Measurements from ENCODE around the gene ARHGEF11.

ARHGEF11 gene

DNA sequence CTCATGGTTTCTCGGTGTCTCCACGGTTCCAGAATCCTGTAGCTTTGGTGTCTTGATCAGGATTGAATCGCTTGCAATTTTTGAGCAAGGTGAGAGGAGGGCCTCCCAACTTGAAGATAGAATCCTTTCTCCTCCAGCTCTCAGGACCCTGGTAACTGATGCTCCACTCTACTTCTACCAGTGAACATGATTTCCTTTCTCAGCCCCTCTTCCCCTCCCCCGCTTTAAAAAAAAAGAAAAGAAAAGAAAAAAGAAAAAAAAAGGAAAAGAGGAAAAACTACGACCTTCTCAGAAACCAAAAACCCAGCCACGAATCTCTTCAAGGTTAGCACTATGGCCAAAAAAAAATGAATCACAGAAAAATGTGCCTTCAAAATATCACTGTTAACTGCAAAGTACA, 1.2 kb downstream of the ARHGEF11 start:
- no peak for FAIRE-seq

DNA sequence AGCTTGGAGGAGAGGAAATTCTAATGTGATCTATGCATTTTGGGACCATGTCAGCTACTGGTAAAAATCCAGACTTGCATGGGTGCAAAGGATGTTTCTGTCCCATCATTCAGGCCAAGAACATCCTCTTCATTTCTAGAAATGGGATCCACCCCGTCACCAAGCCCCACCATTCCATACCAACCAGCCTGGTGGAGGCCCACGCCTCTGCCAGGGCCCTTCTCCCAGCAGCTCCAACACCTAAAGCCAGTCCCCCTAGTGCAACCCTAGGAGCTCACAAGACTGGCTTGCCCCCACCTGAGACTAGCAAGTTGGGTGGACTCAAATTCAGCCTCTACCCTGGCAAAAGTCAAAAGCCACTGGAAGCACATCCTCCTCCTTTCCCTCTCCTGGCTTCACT, 1.9 kb downstream of the ARHGEF11 start:
- no peak for FAIRE-seq

DNA sequence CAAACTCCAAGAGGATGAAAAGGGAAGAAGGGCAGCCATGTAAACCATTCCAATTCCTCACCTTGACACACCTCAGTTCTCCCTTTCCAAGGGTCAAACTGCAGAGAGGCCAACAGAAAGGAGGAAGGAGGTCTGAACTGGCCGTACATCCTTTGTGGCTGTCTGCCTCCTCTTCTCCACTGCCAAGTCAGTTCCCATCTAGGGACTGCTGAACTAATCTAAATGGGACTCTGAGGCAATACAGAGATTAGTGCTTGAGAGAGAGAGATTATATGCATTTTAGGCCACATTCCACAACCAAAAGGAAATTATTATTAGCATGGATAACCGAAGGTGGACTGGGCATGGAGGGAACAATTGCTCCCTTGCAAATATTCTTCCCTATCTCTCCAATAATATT, 2.7 kb downstream of the ARHGEF11 start:
- FAIRE-seq, result no peak

DNA sequence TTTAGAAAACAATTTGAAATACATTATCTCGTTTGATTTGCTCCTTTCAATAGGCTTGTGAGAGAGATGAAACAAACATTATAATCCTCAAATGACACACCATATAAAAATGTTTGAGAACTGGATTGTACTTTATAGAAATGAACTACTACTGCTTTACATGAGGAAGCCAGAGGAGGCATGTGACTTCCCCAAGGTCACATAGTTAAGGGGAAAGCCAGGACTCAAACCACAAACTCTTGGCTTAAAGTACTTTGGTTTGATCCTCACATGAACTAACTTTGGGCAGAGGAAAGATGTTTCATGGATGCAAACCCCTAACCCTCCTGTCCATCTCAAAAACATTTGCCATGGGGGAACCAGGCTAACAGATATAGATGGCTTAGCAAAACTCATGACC, 4.7 kb downstream of the ARHGEF11 start:
- FAIRE-seq, result no peak

DNA sequence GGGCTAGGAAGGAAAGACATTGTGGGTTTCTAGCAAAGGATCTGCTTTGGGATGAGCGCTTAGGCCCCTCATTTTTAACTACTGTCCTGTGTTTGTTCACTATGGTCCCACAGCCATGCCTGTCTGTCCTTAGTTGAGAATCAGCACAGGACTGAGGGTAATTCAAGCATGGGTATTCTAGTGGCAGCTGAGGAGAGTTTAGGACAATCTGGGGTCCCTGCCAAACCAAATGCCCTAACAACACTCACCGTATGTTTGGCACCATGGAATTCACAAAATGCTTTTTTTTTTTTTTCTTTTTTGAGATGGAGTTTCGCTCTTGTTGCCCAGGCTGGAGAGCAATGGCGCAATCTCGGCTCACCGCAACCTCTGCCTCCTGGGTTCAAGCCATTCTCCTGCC, 10.4 kb downstream of the ARHGEF11 start:
- FAIRE-seq, result no peak

DNA sequence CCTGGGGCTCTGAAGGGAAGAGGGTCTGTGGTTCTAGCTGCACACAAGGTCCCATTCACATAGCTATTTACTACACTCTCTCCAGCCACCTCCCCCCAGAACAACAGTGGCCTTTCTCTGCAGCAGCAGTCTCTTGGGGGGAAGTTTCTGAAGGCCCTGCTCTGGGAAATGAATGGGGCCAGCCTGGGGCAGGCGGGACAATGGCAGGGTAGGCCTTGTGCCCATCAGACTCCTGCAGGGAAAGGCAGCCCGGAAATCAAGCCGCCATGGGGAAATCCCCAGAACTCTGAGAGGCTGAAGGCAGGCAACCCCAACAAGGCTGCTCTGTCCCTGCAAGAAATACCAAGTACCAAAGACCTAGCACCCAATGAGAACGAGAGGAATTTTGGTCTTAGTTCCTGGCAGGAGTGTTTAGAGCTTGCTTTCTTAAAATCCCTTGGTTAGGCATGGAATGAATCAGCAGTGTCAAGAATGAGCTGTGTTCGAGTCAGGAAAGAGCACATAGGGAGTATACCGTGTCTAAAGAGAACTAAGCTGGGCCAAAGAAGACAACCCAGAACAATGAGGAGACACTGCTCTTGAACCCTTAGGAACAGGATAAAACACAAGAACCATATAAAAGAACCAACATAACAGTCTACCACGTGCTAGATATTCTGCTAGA, 11.3 kb downstream of the ARHGEF11 start:
- no peak for FAIRE-seq

DNA sequence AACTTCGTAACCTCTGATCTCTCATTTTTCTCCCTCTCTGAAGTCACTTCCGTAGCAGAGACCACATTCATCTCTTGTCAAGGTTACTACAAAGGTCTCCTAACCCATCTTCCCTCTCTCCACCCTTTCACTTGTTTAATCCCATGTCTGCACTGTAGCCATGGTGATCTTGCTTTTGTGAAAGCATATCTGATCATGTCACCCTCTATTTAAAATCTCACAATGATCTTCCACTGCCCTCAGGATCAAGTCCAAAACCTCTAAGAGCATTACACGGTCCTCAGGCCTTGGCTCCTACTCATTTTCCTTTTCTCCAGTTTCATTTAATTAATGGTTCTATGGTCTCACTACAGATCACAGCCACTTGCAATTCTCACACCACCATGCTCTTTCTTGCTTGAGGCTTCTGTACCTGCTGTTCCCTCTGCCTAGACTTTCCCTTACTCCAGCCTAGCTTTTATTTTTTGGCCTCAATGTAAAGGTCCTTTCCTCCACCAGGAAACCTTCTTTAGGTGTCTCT, 12.1 kb downstream of the ARHGEF11 start:
- no peak for FAIRE-seq

DNA sequence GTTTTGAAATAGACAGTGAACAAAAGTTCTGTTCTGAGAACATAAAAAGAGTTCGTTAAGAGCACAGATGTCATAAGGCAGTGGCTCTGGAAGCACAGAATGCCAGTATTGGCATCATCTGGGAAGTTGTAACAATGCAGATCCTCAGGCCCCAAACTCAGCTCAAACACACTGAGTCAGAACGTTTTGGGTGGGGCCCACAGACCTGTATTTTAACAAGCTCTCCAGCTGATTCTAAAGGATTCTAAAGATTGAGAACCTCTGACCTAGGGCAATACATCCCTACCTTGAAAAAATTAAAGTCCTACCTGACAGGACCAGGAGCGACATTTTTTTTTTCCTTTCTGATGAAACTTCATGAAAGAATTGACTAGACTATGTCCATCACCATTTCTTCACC, 13.2 kb downstream of the ARHGEF11 start:
- FAIRE-seq, result no peak

DNA sequence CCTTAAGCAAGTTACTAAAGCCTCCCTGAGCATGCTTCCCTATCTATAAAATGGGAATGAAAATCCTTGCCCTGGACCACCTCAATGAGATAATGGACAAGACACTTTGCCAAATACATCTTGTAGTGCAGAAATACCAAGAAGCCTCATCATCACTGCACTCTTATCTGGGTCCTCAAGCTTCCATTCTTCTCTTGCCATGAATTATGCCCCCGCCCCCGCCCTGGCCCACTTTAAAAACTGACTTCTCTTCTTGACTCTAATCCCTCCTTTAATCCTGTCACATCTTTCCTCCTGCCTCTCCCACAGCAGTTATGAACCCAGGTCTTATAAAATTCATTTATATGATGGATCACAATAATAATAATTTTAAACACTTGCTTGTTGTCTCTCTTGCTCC, 14.8 kb downstream of the ARHGEF11 start:
- FAIRE-seq, result no peak

DNA sequence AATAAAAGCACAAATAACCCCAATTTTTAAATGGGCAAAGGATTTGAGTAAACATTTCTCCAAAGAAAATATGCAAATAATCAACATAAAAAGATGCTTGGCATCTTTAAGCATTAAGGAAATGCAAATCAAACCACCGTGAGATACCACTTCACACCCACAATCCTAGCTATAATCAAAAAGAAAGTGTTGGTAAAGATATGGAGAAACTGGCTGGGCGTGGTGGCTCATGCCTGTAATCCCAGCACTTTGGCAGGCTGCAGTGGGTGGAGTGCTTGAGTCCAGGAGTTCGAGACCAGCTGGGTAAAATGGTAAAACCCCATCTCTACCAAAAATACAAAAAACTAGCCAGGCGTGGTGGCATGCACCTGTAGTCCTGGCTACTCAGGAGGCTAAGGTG, 16.9 kb downstream of the ARHGEF11 start:
- FAIRE-seq, result no peak

DNA sequence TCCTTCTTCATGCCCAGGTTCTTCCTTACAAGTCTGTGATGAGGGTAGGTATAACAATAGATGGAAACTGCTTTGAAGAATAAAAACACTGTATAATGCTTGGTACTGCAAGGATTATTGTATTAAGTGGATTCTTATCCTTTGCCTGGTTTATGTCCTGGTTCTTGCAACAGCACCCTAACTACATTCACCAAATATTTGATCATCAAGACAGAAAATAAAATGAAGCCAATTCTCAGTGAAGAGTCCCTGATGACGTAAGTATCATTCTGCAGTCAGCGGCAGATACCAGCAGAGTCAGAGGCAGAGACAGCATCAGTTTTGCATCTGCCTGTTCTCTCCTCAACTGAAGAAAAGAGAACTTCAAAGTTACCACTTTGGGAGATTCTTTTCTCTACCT, 19.7 kb downstream of the ARHGEF11 start:
- no peak for FAIRE-seq

DNA sequence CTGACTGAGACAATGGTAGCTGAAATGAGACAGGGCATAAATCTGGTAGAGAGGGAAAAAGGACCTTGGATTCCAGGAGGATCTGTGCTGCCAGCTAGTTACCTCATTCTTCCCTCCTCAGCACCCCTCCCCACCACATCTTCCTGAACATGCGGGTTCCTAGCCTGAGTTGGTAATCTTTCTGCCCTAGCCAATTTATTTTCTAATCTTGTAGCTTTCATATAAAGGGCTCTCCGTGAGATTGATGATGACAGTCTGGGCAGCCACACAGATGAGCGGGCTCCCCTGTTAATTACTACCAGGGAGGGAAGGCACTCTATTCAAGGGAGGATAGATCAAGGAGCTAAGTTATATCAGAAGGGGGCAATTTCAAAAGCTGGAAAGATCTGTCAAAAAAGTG, 20.2 kb downstream of the ARHGEF11 start:
- FAIRE-seq, result no peak

DNA sequence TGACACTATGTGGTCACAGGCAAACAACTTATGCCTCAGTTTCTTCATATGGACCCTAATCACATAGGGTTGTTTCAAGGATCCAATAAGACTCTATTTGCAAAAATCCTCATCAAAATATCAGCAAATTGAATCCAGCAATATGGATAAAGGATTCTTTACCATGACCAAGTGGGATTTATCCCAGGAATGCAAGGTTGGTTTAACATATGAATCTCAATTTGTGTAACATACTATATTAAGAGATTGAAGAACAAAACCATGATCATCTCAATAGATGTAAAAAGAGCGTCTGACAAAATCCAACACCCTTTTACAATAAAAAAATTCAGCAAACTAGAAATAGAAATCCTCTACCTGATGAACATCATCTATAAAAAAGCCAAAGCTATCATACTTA, 23.9 kb downstream of the ARHGEF11 start:
- FAIRE-seq, result no peak

DNA sequence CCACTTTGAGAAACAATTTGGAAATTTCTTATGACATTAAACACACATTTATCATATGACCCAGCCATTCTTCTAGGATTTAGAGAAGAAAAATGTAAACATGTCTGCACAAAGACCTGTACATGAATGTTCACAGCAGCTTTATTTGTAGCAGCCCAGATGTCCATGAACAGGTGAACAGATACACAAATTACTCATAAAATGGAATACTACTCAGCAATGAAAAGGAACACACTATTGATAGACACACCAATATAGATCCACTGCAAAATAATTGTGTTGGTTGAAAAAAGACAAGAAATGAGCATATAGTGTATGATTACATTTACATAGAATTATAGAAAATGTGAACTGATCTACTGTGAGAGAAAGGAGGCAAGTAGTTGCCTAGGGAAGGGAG, 26.1 kb downstream of the ARHGEF11 start:
- FAIRE-seq, result no peak

DNA sequence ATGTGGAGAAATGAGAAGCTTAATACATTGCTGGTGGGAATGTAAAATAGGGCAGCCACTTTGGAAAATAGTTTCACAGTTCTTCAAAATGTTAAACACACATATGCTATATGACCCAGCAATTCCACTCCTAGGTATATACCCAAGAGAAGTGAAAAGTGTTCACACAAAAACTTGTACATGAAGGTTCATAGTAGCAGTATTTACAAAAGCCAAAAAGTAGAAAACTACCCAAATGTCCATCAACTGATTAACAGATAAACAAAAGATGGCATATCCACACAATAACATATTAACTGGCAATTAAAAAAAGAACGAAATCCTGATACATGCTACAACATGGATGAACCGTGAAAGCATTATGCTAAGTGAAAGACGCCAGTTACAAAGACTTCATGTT, 33.7 kb downstream of the ARHGEF11 start:
- FAIRE-seq, result no peak

DNA sequence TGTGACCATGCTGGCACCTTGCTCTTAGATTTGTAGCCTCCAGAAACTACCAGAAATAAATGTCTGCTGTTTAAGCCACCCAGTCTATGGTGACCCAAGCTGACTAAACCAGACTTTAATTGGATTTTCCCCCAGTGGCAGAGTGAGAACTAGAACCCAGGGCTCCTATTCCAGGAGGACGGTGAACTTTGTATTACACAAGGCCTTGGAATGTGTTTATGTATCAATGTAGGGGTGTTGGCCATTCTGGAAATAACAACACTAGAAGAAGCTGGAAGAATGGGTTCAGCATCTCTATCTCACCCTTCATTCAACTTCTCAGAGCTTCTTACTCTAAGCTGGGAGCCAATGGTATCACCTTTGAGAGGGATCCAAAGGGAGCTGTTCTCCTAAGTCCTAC, 37.0 kb downstream of the ARHGEF11 start:
- no peak for FAIRE-seq

DNA sequence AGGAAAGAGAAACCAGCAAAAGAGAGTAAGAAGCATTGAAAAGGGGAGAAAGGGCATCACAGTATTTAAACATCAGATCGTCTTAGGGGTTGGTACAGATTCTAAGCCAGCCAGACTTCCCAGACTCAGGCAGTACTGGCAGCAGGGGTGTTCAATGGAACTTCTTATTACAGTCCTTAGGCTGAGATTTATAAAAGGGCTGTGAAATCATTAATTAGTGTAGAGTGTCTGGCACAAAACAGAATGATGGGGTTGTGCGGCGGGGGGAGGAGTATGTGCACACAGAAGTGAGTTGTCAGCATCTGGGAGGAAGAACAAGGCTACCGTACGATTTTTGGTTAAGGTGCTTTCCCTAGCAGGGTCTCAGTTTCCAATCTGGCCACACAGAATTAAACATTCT, 38.2 kb downstream of the ARHGEF11 start:
- FAIRE-seq, result no peak

DNA sequence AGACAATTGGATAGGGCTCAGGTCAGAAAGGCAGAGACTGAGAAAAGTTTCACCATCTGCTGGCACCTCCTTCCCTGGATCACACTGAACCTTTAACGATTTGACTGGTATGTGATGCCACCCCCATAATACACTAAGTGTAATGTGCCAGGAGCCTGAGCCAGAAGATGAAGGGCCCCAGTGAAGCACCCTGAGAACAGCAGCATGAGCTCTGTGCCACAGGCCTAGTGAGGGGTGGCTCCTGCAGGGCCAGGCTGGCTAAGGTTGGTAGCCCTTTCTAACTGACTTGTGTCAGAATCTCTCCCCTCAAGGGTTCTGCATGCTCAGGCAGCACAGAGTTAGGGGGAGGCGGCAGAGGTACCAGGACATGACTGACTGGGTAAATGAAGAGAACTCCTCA, 38.9 kb downstream of the ARHGEF11 start:
- no peak for FAIRE-seq

DNA sequence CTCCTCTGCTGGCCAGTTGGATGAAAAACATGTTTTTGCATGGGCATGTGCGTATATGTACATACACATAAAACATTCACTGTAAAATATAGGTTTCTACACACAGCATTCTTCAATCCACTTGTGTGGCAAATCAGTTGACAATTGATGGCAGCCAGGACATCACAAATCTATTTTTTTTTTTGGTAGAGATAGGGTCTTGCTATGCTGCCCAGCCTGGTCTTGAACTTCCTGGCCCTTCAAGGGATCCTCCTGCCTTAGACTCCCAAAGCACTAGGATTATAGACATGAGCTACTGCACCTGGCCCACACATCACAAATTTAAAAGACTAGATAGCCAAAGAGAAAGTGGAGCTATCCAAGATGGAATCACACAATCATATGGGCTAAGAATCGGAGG, 39.6 kb downstream of the ARHGEF11 start:
- FAIRE-seq, result no peak

DNA sequence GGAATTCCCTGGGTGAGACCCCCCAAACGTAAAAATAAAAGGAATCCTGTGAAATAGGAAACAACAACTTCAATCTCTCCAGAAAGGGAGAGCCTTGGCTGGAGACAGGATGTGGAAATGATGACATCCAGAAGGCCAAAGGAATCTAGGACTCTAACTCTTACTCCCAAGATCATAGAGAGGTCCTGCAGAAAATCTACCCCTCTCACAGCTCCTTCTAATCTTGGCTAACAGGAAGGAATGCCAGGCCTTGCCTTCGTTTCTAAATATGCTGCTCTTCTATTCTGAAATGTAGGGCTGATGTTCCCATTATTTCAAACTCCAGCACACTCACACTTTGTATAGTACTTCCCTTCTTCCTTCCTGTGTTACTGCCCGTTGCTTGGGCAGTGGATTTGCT, 40.7 kb downstream of the ARHGEF11 start:
- FAIRE-seq, result no peak

DNA sequence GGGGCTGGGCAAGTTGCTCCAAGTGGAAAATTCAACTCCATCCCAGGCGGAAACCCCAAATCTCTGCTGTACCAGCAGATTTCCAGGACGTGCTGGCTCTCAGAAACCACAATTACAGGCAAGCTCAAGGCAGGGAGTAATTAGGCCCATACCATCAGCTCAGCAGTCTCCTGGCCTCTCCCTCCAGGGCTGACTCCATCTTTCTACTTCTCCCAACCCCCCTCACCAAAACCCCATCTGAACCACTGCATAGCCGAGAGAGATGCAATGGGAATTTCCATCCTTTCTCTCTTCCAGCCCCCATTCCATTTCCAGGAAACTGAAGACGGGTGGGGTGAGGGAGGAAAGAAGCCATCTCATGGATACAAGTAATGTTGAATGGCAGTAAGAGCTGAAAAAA, 41.2 kb downstream of the ARHGEF11 start:
- no peak for FAIRE-seq

DNA sequence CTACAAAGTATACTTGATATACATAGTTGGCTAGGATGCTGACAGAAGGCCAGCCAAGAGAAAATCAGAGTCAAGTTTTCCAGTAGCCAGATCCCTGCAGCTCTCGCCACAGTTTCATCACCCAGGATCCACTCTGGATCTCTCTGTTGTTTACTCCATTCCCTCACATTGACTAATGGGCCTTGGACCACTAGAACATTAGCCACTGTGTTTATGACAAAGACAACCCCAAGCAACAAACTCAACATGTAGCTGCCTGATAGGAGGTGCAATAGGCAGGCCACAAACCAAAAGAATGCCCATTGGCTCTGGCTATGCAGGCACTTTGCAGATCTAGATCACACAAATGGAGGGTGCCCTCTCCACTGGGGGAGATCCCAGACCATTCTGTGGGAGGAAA, 44.2 kb downstream of the ARHGEF11 start:
- no peak for FAIRE-seq

DNA sequence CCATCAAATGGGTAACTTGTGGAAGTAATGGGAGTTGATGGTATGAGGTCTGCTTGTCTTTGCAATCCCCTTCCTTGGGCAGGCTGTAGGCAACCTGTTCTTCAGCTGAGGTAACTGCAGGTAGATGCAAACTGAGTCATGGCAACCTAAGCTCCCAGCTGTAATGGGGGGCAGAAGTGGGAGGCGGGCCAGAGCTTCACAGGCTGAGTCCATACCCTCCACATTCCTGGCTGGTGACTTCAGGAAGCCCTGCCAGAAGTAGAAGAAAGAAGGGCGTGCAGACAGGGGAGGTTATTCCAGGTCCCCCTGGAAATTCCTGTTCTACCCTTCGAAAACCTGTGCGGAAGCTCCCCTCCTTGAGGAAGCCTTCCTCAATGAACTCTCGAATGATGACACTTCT, 44.9 kb downstream of the ARHGEF11 start:
- no peak for FAIRE-seq

DNA sequence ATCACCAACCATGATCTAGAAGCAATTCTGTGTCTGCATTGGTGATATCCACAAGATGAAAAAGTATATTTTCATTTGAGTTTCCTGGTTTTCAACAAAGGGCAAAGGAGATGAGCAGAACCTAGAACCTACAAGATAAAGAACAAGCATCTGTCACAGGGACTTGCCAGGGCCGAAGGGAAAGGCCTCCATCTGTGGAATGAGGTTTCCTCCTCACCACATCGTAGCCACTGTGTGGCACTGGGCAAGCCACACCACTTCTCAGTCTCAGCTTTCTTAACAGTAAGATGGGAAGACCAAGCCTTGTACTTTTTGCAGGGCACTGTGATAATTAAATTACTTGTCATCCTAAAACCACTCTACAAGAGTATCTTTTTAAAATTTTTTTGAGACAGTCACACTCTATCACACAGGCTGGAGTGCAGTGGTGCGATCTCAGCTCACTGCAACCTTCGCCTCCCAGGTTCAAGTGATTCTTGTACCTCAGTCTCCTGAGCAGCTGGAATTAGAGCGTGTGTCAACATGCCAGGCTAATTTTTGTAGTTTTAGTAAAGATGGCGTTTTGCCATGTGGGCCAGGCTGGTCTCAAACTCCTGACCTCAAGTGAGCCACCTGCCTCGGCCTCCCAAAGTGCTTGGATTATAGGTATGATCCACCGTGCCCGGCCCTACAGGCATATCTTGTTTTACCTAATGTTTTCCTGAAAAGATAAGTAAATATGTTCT, 45.8 kb downstream of the ARHGEF11 start:
- no peak for FAIRE-seq

All from TTC549 (cell line).